Small intestine (tissue), 7 donors: ENCODE measurements around the gene SYTL5. TPM values are rescaled to one million over a fixed set of nuclear protein-coding genes. Genes with fewer than 3 reads are reported as not detected.

Experiments used
- DNase-seq, 2 donors: peaks; one replicate each; pipeline versions ENCODE4 v3.0.0 to v3.0.0-alpha.2; 2013
- FAIRE-seq: peaks from 2 replicates; lab custom pipeline; 2012; peaks lifted over from hg19 to GRCh38; lab: Jason Lieb, UNC
- H3K27ac ChIP-seq, 3 donors: one replicate each; pipeline ENCODE4 v1.5.1; 2013; ENCODE audit warnings: low read length in 2 of 3, mild to moderate bottlenecking in 2 of 3, control low read depth in 1 of 3, inconsistent platforms in 1 of 3, low read depth in 1 of 3, moderate library complexity in 1 of 3
- H3K27me3 ChIP-seq, 3 donors: one replicate each; pipeline ENCODE4 v1.6.1; 2013; ENCODE audit warnings: low read length in 3 of 3, inconsistent platforms in 1 of 3; ENCODE audit not compliant: control insufficient read depth in 3 of 3, insufficient read depth in 3 of 3
- H3K36me3 ChIP-seq, 3 donors: one replicate each; pipeline ENCODE4 v1.6.1; 2013; ENCODE audit warnings: low read length in 3 of 3, inconsistent platforms in 1 of 3, low read depth in 1 of 3, mild to moderate bottlenecking in 1 of 3, moderate library complexity in 1 of 3; ENCODE audit not compliant: control insufficient read depth in 3 of 3, insufficient read depth in 2 of 3
- H3K4me1 ChIP-seq, 3 donors: one replicate each; pipeline ENCODE4 v1.6.1; 2013; ENCODE audit warnings: low read length in 2 of 3, inconsistent platforms in 1 of 3, low read depth in 1 of 3, mild to moderate bottlenecking in 1 of 3, moderate library complexity in 1 of 3; ENCODE audit not compliant: control insufficient read depth in 3 of 3, insufficient read depth in 2 of 3
- H3K4me3 ChIP-seq, 3 donors: one replicate each; pipeline ENCODE4 v1.5.1; 2013; ENCODE audit warnings: low read length in 3 of 3, control low read depth in 1 of 3, inconsistent platforms in 1 of 3, low read depth in 1 of 3, mild to moderate bottlenecking in 1 of 3, moderate library complexity in 1 of 3
- H3K9me3 ChIP-seq, 2 donors: one replicate each; pipeline ENCODE4 v1.6.1; 2013; ENCODE audit warnings: low read depth in 1 of 2, low read length in 1 of 2; ENCODE audit not compliant: control insufficient read depth in 2 of 2, insufficient read depth in 1 of 2
- WGBS, 3 donors: extraction: QIAGEN DNeasy Blood & Tissue Kit; methylation state at CpG; one replicate each; pipeline ENCODE4 v1.1.7; 2013; 5-methylcytosine and 5-hydroxymethylcytosine counted together
- polyA plus RNA-seq, 4 donors: library from polyadenylated mRNA; stranded (reverse) in 3 of 4; unstranded in 1 of 4; fragments of 200-250 nt in 3 of 4; fragments of 120-200 nt in 1 of 4; gene quantifications; one replicate each; pipeline versions ENCODE4 v1.2.1 to v1.2.3, GENCODE V29; 2013
- donor health status: healthy with polysubstance abuse.
- donor health status: control.
- donor health status: control.
- donor health status: Bipolar disorder and iron deficiency.
- donor health status: healthy.

Gene SYTL5
- polyA plus RNA-seq, 4 donors = 0.76 to 4.9 (median 3.5) TPM

GRCh38 chrX:38000706-38001105, 5.6 kb upstream of the SYTL5 start:
- H3K4me3 ChIP-seq = no peak overlapping the region
- FAIRE-seq (no peak), DNase-seq (no peak)
- no peak overlapping the region for H3K27ac ChIP-seq
- 89 to 95% (median 93%) methylated on average over 17 of the region's 17 CpGs for WGBS, 3 donors
- H3K27me3 ChIP-seq = no peaks in the 10 kb centered on the region
- no peaks in the 10 kb centered on the region for H3K4me1 ChIP-seq
- H3K9me3 ChIP-seq = no peaks in the 10 kb centered on the region
- H3K36me3 ChIP-seq = no peaks in the 10 kb centered on the region

DNA sequence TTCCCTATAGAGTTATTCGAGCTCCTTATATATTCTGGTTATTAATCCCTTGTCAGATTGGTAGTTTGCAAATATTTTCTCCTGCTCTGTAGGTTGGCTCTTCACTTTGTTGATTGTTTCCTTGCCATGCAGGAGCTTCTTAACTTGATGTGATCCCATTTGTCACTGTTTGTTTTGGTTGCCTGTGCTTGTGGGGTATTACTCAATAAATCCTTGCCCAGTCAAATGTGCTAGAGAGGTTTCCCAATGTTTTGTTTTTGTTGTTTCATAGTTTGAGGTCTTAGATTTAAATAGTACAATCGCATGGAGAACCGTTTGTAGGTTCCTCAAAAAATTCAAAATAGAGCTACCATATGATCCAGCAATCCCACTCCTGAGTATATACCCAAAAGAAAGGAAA, 2.3 kb upstream of the SYTL5 start:
- FAIRE-seq = no peak
- 74 to 85% (median 85%) methylated on average over 3 of the region's 3 CpGs for WGBS, 3 donors
- H3K27me3 ChIP-seq = no peaks in the 10 kb centered on the region

DNA sequence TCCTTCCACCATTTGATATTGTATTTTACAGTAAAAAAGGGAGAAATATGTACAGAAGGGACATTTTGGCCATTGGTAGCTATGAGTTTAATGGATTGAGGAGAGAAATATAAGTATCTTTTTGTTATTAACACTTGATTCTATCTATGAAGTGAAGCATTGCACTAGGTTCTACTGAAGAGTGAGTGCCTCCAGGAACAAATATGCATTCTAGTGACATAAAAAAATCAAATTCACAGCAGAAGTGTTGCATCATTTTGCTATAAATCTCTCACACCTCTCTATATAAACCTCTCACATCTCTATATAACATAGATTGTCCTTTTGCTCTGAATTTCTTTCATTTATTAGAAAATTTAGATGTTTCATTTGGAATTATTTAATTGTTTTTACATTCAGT, 425 bp downstream of the SYTL5 start:
- no peak for DNase-seq
- Histone ChIP-seq H3K9me3 (no peaks in the 10 kb centered on the region), H3K4me3 (no peak overlapping the region), H3K27ac (peak overlapping the region in 1 of 3 donors; percentile 77), H3K27me3 (no peaks in the 10 kb centered on the region), H3K36me3 (no peaks in the 10 kb centered on the region), H3K4me1 (peaks cover 0 to 4% (median 0%) of the 10 kb centered on the region in 3 donors)
- FAIRE-seq = no peak

More for the DNA sequence above, 2.3 kb upstream of the SYTL5 start:
- peaks cover 0 to 4% (median 0%) of the 10 kb centered on the region in 3 donors for H3K4me1 ChIP-seq
- no peak overlapping the region for H3K4me3 ChIP-seq
- H3K27ac ChIP-seq = no peak overlapping the region
- H3K9me3 ChIP-seq = no peaks in the 10 kb centered on the region
- no peak for DNase-seq
- no peaks in the 10 kb centered on the region for H3K36me3 ChIP-seq

- H3K4me1 ChIP-seq = peaks cover 0 to 4% (median 0%) of the 10 kb centered on the region in 3 donors
- no peaks in the 10 kb centered on the region for H3K27me3 ChIP-seq
- DNase-seq (peak in 1 of 2 donors; percentile 5), FAIRE-seq (no peak)
- H3K9me3 ChIP-seq = no peaks in the 10 kb centered on the region
- no peak overlapping the region for H3K4me3 ChIP-seq
- H3K36me3 ChIP-seq = no peaks in the 10 kb centered on the region
- no peak overlapping the region for H3K27ac ChIP-seq
Observed at GRCh38 chrX:38008658-38009057, 2.3 kb downstream of the SYTL5 start.

GRCh38 chrX:38009641-38010040, 3.3 kb downstream of the SYTL5 start:
- Histone ChIP-seq H3K4me3 (no peak overlapping the region), H3K27me3 (no peaks in the 10 kb centered on the region)

GRCh38 chrX:38018766-38019425, 12.5 kb downstream of the SYTL5 start:
- Histone ChIP-seq H3K27ac (no peak overlapping the region), H3K27me3 (no peaks in the 10 kb centered on the region), H3K4me1 (no peaks in the 10 kb centered on the region), H3K9me3 (no peaks in the 10 kb centered on the region), H3K4me3 (no peak overlapping the region), H3K36me3 (no peaks in the 10 kb centered on the region)
- WGBS, 3 donors = 50 to 73% (median 65%) methylated on average over 8 of the region's 8 CpGs
- DNase-seq (no peak), FAIRE-seq (no peak)

More at GRCh38 chrX:38009641-38010040, 3.3 kb downstream of the SYTL5 start:
- peaks cover 0 to 4% (median 0%) of the 10 kb centered on the region in 3 donors for H3K4me1 ChIP-seq
- no peaks in the 10 kb centered on the region for H3K9me3 ChIP-seq
- FAIRE-seq (no peak), DNase-seq (no peak)
- H3K27ac ChIP-seq = no peak overlapping the region
- H3K36me3 ChIP-seq = no peaks in the 10 kb centered on the region

DNA sequence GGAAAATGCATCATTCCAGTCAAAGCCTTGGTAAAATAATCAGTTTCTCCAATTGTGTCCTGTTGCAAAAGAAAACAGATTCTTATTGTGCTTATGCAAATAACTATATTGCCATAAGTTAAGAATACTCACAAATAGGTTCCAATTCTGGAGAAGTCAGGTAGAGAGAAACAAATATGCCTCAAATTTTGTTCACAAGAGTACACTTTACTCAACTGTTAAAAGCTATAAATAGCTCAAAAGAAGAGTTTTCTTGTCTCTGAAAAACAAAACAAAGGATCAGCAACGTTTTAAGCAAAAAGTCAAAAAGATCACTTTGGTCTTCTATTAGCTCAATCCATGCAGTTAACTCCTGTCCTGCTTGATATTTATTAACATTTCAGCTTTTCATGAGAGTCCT, 21.9 kb downstream of the SYTL5 start:
- Histone ChIP-seq H3K9me3 (no peaks in the 10 kb centered on the region), H3K4me1 (no peaks in the 10 kb centered on the region), H3K27me3 (no peaks in the 10 kb centered on the region), H3K27ac (no peak overlapping the region), H3K36me3 (no peaks in the 10 kb centered on the region), H3K4me3 (no peak overlapping the region)
- no peak for FAIRE-seq
- DNase-seq = no peak
- WGBS, 3 donors = 29 to 64% (median 52%) methylated on average over 1 of the region's 1 CpG

GRCh38 chrX:38036466-38036865, 30.1 kb downstream of the SYTL5 start:
- 89 to 95% (median 93%) methylated on average over 2 of the region's 2 CpGs for WGBS, 3 donors
- no peaks in the 10 kb centered on the region for H3K9me3 ChIP-seq
- H3K4me3 ChIP-seq = no peak overlapping the region
- H3K36me3 ChIP-seq = no peaks in the 10 kb centered on the region
- FAIRE-seq (no peak), DNase-seq (no peak)
- H3K27ac ChIP-seq = no peak overlapping the region
- no peaks in the 10 kb centered on the region for H3K27me3 ChIP-seq
- H3K4me1 ChIP-seq = no peaks in the 10 kb centered on the region

DNA sequence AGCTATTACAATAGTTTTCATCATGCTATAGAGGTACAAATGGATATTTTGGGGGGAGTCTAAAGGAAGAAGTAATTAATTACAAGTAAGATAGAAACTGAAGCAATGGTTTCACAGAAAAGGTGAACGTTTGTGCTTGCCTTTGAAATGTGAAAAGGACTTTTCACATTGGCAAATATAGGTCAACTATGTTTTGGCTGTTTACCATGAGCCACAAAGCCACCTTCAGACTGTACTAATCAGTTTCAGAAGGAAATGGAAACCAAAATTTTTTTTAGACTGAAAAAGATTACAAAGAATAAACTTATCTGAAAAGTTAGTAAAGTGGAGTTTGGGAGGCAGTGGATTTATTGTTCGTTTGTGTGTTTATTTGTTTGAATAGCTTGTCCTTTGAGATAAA, 32.1 kb downstream of the SYTL5 start:
- DNase-seq (no peak), FAIRE-seq (no peak)
- 33 to 52% (median 43%) methylated on average over 2 of the region's 2 CpGs for WGBS, 3 donors
- H3K27me3 ChIP-seq = no peaks in the 10 kb centered on the region
- no peaks in the 10 kb centered on the region for H3K9me3 ChIP-seq
- H3K36me3 ChIP-seq = no peaks in the 10 kb centered on the region
- H3K4me3 ChIP-seq = no peak overlapping the region
- no peak overlapping the region for H3K27ac ChIP-seq
- no peaks in the 10 kb centered on the region for H3K4me1 ChIP-seq
